Measurements from ENCODE around the gene ATP2A1. TPM values are rescaled to one million over a fixed set of nuclear protein-coding genes. Genes with fewer than 3 reads are reported as not detected.
"Not testable (repeated sequence)": the region's sequence is repeated elsewhere in the genome, so short reads cannot be mapped to it uniquely, and the experiment has no call there.

ATP2A1 gene
- total and polyA plus RNA-seq, 2 experiments from 2014 or later: 2.6 TPM

- Histone ChIP-seq H3K4me1 (ENCODE audit: low read depth) (peaks cover 19% of the 10 kb centered on the region), H3K9me3 (ENCODE audit: low read depth) (no peaks in the 10 kb centered on the region), H3K27ac (peak within 1 kb of the TSS; percentile 93), H3K27me3 (no peaks in the 10 kb centered on the region), H3K36me3 (no peaks in the 10 kb centered on the region), H3K4me3 (peak within 1 kb of the TSS; percentile 87)
- no peak for TF ChIP-seq CTCF (IDR thresholded peaks at IDR 0.05; ENCODE audit: low read depth, low read length)
- peak; percentile 91 to 94 for DNase-seq (ENCODE audit: low read depth in 1 of 2, low spot score in 1 of 2)
Measured at GRCh38 chr16:28924762-28925385, 46.6 kb downstream of the ATP2A1 start, which contains the start of gene RABEP2. Gene RABEP2 (minus strand): TSS chr16:28925238. CDS start chr16:28925163, 75 bp downstream.

DNA sequence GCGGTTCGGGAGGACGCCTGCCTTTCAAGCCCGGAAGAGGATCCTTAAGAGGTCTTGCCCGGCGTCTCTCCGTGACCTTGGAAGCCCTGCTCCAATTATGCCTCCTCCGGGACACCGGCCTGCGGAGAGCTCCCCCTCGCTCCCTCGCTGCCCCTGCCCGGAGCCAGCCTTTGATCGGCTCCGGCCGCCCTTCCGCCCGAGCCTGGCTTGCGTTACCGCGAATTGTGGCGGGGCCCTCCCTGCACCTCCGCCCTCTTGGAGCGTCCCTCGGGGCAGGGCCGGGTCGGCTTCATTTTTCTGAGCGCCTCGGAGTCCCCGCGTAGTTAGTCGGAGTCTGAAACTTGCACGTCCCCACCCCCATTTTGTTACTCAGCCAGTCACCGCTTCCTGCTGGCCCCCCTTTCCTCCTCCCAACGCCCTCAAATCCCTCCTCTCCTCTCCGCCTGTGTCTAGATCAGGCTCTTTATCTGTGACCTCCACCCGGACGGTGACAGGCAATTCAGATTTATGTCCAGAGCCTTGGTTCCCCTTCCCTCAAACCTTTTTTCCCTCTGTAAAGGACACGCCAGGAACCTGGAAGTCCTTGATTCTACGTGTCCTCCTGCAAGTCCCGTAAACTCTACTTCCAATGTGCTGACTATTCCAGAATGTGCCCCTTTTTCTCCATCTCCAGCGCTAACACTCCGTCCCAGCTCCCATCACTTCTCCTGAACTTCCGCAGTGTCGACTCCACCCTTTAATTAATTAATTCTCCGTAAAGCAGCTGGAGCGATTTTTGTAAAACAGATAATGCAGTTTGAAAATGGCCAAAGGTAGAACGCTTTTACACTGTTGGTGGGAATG lies 47.3 kb downstream of the ATP2A1 start:
- TF ChIP-seq CTCF (IDR thresholded peaks at IDR 0.05; ENCODE audit: low read depth, low read length): no peak
- H3K27me3 ChIP-seq: no peaks in the 10 kb centered on the region
- no peaks in the 10 kb centered on the region for H3K36me3 ChIP-seq
- H3K9me3 ChIP-seq (ENCODE audit: low read depth): no peaks in the 10 kb centered on the region
- peak overlapping the region; percentile 93 for H3K27ac ChIP-seq
- DNase-seq (ENCODE audit: low read depth in 1 of 2, low spot score in 1 of 2): peak; percentile 83 to 87
- peak overlapping the region; percentile 87 for H3K4me3 ChIP-seq
- H3K4me1 ChIP-seq (ENCODE audit: low read depth): peaks cover 19% of the 10 kb centered on the region

DNA sequence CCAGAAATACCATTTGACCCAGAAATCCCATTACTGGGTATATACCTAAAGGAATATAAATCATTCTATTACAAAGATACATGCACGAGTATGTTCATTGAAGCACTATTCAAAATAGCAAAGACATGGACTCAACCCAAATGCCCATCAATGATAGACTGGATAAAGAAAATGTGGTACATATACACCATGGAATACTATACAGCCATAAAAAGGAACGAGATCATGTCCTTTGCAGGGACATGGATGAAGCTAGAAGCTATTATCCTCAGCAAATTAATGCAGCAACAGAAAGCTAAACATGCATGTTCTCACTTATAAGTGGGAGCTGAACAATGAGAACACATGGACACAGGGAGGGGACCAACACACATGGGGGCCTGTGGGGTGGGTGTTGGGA lies 48.0 kb downstream of the ATP2A1 start:
- not testable (repeated sequence) for H3K27me3 ChIP-seq; H3K36me3 ChIP-seq; H3K9me3 ChIP-seq (ENCODE audit: low read depth); DNase-seq (ENCODE audit: low read depth in 1 of 2, low spot score in 1 of 2)
- H3K4me3 ChIP-seq: peak overlapping the region; percentile 87
- peak overlapping the region; percentile 93 for H3K27ac ChIP-seq
- H3K4me1 ChIP-seq (ENCODE audit: low read depth): peaks cover 19% of the 10 kb centered on the region

DNA sequence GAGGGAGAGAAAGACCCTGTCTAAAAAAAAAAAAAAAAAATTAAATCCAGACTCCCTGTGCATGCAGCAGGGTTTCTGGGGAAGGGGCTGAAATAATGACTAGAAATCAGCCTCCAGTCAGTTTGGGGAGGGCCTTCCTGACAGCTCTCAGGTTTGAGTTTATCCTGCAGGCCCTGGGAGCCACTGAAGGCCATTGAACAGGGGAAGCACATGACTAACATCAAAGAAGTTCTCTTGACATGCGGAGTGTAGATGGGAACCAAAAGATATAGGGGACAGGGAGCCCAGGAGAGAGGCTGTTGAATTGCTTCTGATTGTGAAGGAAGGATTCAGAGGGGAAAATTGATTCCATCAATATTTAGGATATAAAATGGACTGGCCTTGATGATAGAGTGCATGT lies 49.5 kb downstream of the ATP2A1 start:
- peak in 1 of 2 donors; percentile 52 for DNase-seq (ENCODE audit: low read depth in 1 of 2, low spot score in 1 of 2)
- Histone ChIP-seq H3K4me3 (no peak overlapping the region), H3K27me3 (no peaks in the 10 kb centered on the region), H3K4me1 (ENCODE audit: low read depth) (peaks cover 19% of the 10 kb centered on the region), H3K27ac (peak overlapping the region; percentile 67), H3K9me3 (ENCODE audit: low read depth) (no peaks in the 10 kb centered on the region), H3K36me3 (no peaks in the 10 kb centered on the region)
- no peak for TF ChIP-seq CTCF (IDR thresholded peaks at IDR 0.05; ENCODE audit: low read depth, low read length)

- Histone ChIP-seq H3K27me3 (no peaks in the 10 kb centered on the region), H3K36me3 (no peaks in the 10 kb centered on the region), H3K9me3 (ENCODE audit: low read depth) (no peaks in the 10 kb centered on the region), H3K27ac (no peak overlapping the region), H3K4me3 (no peak overlapping the region), H3K4me1 (ENCODE audit: low read depth) (peaks cover 6% of the 10 kb centered on the region)
- DNase-seq (ENCODE audit: low read depth in 1 of 2, low spot score in 1 of 2): no peak
- no peak for TF ChIP-seq CTCF (IDR thresholded peaks at IDR 0.05; ENCODE audit: low read depth, low read length)
Measured at GRCh38 chr16:28930203-28930602, 51.9 kb downstream of the ATP2A1 start.

DNA sequence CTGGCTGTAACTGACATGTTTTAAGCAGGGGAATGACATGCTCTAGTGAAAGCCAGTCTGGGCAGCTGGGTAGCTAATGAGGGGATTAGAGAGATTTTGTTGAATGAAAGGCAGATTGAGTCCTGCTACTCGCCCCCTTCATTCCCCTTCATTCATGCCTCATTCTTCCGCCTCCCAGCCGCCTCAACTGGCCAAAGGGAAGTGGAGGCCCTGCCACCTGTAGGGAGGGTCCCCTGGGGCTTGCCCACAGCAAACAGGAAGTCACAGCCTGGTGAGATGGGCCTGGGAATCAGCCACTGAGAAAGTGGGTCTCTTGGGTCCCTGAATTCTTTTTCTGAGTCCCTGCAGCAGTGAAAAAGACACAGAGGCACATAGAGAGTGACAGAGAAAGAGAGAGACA lies 52.4 kb downstream of the ATP2A1 start:
- TF ChIP-seq CTCF (IDR thresholded peaks at IDR 0.05; ENCODE audit: low read depth, low read length): no peak
- no peak for DNase-seq (ENCODE audit: low read depth in 1 of 2, low spot score in 1 of 2)
- no peaks in the 10 kb centered on the region for H3K9me3 ChIP-seq (ENCODE audit: low read depth)
- no peaks in the 10 kb centered on the region for H3K27me3 ChIP-seq
- H3K27ac ChIP-seq: peak overlapping the region; percentile 17
- no peaks in the 10 kb centered on the region for H3K36me3 ChIP-seq
- H3K4me1 ChIP-seq (ENCODE audit: low read depth): peaks cover 6% of the 10 kb centered on the region
- no peak overlapping the region for H3K4me3 ChIP-seq

All from cardiac muscle cell (in vitro differentiated cells and primary cell).